T-helper 1 cell (primary cell): ENCODE measurements around the gene SERPINB12.

Experiments used
- DNase-seq, 5 donors: peaks; one replicate each; pipeline ENCODE4 v3.0.0-alpha.2; 2012 to 2020
- total RNA-seq, 4 donors: gene quantifications; one replicate each; lab custom pipeline; 2026; lab: John Stamatoyannopoulos, UW

SERPINB12 gene, protein sequence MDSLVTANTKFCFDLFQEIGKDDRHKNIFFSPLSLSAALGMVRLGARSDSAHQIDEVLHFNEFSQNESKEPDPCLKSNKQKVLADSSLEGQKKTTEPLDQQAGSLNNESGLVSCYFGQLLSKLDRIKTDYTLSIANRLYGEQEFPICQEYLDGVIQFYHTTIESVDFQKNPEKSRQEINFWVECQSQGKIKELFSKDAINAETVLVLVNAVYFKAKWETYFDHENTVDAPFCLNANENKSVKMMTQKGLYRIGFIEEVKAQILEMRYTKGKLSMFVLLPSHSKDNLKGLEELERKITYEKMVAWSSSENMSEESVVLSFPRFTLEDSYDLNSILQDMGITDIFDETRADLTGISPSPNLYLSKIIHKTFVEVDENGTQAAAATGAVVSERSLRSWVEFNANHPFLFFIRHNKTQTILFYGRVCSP
- total RNA-seq = 0 reads per million in 4 donors

DNA sequence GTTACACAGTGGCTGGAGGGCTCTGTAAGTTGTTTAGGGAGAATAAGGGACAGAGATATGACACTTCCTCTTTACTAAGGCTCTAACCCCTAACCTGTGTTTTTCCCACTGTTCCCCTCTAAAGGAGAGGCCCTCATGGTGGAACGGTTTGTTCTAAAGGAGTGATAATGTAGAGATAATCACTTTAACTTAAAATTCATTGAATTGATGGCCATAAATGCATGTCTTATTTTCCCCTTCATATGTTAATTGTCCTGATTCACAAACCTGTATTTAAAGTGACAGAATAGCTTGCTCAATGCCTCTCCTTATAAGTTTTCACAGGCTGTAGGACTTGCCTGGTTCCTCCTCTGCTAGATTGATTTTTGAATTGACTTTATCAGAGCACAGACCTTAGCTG is at the start of gene SERPINB12:
TSS of gene SERPINB12 (plus strand) at position 301 of the 400 bp plus-strand sequence. CDS start 13,791 bp downstream, outside the sequence.
- no peak for DNase-seq

DNA sequence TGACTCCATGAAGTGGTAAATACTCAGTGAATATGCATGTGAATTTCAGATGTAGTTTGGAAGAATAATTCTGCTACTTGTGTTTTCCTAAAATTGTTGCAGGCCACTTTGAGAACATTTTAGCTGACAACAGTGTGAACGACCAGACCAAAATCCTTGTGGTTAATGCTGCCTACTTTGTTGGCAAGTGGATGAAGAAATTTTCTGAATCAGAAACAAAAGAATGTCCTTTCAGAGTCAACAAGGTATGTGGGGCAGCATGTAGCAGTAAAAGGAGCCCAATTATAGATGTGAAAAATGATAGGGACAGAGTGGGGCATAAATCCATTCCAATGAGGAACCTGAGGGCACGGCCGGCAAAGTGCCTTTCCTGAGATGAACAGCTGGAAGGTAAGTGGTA is 49.3 kb upstream of the SERPINB12 start:
- no peak for DNase-seq

DNA sequence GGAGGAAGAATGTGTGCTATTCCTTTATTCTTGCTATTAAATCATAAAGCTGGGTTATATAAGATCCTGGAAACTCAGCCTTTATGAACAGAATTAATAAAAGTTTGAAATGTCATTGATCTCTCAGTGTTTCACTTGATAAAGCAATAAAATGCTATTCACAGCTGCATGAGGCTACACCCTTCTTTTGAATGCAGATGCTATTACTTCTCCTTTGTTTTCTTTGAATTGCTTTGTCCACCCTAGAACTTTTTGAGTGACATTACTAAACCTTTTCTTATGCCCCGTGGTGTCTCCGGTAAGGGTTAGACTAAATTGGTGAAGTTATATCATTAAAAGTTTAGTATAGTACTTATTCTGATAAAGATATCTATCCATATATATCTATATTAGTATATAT is 46.5 kb upstream of the SERPINB12 start:
- no peak for DNase-seq

DNA sequence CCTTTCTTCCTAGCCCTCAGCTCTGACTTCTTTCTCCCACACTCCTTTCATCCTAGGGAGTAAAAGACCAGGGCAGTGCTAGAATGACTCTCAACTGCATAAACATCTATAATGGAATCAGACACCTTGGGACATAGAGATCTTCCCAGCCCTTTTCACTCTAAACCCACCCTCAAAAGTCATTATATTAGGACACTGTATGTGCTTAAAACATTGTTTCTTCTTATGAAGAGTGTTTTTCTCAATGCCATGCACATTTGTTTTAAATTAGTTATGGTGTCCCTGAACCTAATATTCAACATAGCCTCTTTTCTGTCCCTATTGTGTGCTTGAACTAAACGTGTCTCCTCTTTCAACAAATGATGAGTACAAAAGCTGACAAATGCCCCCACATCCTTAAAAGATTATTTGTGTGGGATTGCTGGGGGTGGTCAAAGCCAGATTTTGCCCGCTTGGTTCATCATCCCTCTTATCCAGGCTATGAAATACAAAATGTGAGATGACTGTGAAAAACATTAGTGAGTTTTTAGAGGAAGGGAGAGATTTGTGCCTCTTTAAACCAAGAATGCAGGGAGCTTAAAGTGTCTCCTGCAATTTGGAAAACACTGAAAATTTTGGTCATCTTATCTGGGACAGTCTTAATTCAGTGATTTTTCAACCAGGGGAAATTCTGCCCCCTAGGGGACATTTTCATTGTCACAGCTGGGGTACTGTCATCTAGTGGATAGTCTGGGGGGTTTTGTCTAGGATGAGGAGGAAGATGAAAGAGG is 36.4 kb upstream of the SERPINB12 start:
- peak in 1 of 5 donors; percentile 6 for DNase-seq

DNA sequence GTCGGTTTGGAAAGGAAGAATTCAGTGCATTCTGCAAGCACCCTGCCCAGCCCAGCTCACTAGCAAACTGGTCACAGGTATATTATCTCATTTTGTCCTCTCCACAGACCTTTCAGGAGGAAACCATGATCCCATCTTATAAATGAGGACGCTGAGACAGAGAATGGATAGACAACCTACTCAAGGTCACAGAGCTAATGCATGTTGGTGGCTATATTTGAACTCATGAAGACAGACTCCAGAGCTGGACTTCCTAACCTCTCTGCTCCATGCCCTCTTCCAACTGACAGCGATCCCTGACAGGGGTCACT is 35.9 kb upstream of the SERPINB12 start:
- no peak for DNase-seq

DNA sequence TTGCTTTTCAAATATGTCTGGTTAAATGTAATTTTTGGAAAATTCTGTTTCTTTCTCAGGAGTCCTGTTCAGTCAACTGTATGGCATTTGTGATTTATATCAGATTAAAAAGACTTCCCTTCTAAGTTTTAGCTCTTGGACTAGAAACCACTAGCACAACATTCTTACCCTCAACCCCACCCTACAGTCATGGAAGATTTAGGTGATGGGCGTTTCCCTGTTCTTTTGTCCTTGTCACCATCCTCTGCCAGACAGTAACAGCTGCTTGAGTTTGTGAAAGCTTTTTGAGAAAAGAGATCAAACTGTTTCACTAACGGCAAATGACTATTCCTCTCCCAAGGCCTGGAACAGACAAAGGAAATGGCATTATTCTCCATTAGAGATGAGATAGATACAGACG is 33.6 kb upstream of the SERPINB12 start:
- no peak for DNase-seq

DNA sequence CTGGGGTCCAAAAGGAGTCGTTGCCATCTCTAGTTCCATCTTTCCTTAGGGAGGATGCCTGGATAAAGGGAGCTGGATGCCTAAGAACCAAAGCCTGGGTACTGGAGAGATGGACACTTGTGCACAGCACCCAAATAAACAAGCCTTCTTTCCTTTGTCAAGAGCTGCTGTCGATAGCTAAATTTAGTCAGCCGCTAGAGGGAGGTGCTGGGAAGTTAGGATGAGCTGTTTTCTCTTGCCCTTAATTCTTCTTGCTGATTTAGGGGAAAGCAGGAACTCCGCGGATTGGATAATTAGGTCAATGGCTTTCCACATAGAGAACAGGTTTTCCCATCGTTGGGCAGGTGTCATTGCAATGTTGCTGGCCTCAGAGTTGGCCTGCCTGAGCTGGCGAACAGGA is 30.9 kb upstream of the SERPINB12 start:
- no peak for DNase-seq

DNA sequence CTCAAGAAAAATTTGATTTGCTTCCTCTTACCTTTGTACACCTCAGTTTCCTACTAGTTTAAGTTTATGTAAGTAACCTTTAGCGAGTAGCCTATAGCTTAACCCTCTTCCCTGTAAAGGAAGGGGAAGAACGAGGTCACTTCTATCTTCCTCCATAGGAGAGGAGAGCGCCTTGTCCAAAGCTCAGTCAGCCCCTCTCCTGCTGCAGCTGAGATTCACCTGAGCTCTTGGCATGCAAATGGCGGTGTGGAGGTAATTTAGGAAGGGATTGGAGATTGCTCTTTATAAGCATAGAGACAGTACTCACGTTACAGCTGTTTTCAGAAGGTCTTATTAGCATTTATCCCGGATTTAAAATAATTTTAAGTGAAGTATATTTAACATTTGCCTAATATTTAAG is 27.8 kb upstream of the SERPINB12 start:
- no peak for DNase-seq

DNA sequence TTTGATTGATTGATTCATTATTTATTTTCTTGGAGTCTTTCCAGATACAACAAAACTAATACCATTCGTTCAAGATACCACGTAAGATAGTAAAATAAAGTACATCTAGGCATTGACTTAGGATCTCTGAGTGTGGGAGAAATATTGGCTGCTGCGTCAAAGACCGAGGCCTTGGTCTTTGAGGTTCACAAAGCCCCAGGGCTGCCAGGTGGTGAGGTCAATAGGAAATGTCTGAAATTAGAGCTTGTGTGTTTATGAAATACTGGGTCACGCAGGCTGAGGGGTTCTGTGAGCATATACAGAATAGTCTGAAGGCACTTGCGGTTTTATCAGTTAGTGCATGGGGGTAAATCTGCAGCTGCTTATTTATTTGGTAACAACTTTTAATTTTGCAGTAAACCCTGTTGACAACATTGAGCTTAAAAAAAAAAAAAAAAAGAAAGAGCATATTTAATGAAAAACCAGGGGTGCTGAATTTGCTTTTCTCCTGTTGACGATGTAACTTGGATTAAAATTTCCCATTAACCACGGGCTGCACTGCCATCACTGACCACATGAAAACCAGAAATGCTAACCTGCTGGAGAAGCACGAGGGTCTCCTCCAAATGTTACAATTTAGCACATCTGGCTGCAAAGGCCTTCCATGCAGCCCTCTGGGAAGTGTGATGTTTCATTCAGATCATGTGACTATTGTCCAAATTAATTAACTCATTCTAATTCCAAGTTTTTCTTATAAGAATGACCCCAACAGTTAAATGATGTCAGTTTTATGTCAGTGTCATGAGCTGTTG is 27.1 kb upstream of the SERPINB12 start:
- no peak for DNase-seq

DNA sequence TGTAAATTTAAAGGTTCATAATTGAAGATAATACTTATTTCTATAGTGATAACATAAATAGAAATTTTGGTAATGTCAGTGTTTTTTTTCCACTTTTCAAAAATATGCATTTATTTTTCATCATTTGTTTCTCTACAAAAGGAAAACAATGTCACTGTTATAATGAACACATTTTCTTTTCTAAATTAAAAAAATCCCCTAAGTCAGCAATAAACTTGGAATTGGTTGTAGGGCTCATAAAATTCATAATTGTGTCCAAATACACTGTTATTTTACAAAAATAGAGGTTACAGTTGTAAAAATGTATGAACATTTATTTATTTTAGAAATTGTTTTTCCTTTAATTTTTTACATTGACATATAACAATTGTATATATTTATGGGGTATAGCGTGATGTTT is 26.4 kb upstream of the SERPINB12 start:
- no peak for DNase-seq

DNA sequence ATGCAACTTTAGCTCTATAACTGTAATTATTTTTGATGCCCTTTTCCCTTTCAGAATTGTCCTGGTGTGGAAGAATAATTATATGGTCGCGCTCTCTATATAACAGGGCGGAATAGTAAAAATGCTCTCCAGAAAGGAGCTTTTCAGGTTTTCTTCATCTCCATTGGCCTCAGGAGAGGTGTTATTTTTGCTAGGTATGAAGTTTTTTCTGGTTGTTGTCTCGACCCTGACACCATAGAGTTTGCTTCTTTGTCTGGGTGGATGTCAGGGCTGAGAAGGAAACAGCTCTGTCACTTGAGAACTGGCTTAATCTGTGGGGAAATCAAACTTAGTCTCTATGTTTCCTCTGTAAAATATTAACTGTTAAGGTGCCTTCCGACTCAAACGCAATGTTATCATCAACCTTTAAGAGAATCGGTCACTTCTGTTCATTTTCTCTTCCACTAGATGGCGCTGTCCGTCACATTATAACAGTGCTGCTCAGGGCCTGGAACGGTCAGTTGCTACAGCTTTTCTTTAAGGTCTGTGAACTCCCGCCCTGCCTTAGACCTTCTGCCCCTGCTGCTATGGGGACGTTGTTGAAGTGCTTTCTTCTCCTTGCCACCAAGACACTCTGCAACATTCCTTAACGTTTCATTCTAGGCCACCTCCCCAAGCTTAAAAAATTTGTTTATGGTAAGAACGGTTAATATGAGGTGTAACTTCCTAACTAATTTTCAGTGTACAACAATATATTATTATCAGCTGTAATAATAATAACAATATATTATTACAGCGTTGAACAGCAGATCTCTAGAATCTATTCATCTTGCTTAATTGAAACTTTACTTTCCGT is 23.8 kb upstream of the SERPINB12 start:
- DNase-seq = peak in 4 of 5 donors; percentile 24 to 64 (median 40)

DNA sequence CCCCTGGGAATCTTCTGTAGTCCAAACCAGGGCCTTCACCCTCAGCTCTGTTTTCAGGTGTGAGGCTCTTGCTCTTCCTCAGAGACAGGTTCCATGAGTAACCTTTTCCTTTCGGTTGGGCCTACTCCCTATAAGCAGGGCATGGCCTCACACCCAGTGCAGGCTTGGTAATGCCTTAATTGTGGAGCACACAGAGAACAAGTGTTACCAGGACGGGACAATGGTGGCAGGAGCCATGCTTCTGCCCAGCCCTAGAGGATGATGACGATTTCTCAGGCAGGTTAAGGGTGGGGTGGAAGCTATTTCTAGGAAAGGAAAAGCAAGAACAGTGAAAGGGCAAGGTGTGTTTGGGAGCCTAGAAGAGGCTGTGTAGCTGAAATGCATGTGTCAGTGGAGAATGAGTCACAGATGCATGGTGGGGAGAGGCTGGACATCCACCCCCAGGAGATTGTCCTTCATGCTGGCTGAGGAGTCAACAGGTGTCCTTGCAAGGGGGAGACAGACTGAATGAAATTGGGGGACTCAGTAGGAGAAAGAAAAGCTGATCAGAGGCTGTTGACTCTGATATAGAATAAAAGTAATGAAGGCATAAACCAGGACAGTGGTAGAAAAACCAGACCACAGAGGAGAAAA is 22.0 kb upstream of the SERPINB12 start:
- DNase-seq = no peak

DNA sequence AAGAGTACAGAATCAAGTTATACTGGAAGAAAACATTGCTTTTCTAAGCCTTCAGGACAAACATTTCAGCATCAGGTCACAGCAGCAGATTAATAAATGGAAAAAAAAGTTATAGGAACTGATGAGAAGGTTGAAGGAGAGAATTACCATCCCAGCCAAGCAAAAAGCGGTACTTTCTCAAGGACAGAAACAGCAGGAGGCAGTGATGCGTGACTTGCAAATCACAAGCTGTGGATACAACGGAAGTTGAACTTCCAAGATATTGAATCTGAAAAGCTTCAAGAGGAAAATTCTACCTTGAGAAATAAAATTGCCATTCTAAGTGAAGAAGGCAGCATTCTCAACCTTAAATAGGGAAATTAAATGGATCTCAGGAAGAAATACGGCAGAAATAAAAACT is 18.5 kb upstream of the SERPINB12 start:
- DNase-seq = no peak

DNA sequence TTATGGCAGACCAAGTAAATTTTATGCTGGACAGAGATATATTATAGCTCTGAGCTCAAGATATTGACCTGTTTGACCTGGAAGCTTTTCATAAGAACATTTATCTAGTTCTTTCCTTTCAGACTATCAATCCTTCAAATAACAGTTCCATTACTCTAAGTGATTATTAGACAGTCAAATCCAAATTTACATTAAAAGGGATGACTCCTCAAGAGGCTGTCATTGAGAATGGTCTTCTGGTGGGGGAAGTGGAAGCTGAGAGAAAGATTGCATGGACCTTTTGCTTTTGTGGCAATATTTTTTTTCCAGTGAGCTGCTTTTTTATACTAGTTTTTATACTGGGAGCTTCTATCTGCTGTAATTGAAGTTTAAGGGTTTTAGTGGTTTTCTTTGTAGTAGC is 14.9 kb upstream of the SERPINB12 start:
- DNase-seq = no peak

DNA sequence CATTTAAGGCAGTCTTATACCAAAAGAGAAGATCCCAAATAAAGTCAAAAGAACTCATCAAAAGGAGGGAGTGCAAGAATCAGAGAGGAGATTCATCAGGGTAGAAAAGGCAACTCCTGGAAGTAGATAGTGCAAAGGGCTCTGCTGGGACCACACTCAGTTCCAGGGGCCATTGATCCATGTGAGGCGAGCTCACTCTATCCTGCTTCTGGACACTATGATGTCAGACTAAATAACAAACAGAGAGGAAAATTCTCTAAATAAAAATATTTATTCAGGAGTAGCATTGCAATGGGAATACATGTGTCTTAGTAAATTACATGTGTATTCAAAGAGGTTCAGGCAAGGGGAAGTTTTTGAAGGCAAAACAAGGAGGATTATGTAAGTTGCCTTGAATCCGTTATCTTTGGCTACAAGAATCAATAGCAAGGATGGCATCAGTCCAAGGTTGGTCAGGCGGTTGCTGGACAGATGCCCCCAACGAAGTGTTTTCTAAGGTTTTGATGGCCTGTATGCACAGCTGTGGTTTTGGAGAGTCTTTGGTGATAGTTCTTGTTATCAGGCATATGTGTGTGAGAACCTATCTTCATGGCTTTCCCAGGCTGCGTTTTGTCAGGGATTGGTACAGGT is 13.2 kb upstream of the SERPINB12 start:
- no peak for DNase-seq

DNA sequence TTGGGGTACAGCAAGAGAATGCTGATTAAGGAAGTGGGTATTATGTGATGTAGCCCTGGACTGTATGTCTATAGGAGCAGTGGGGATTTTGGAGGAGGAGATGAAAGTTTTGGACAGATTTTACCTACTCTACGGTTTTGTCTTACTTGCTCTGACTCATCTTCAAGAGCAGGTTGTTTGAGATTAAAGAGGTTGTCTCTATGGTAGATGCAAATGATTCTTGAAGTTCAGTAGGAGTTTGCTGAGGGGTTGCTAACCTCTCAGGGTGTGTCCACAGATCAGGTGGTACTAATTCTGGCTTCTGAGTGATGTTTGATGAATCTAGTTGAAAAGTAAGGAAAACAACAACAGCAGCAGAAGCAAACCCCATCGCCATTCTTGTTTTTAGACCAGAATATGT is 9.7 kb upstream of the SERPINB12 start:
- DNase-seq = no peak

DNA sequence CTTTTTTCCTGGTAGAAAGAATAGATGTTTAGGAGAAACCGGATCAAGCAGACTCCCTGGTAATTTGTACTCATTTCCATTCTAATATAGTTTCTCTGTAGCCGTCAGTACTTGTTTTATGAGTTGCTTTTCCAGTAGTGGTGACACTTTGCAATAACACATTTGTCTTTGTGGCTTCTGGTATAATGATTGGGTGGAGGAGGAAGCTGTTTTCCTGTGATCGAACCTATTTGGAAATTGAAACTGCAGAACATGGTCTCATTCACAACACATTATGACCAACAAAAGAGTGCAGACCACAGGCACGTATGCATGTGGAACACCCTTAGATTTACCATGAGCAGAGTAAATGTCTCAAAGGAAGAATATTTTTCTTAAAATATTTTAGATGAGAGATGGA is 7.6 kb upstream of the SERPINB12 start:
- DNase-seq = peak in 1 of 5 donors; percentile 33

DNA sequence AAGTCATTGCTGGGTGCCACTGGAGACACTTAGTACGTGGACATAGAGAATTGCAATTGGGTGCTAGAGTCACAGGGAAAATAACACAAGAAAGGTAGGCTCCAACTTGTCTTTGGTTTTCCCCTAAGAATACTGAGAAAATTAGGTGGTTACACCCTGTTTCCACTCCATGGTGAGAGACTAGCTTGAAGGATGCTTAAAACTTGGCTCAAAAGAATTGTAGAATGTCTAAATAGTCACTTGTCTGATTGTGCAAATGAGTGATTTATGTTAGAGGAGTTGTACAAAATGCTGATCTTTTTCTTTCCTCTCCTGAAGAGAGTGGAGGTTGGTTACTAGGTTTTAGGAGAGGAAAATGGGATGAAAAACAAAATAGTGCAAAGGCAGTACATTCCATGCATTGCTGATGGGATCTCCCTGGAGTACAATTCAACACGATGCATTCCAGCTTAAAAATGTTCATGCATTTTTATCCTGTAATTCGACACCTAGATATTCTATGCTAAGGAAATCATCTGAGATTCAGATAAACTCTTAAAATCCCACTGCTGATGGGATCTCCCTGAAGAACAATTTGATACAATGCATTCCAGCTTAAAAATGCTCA is 2.2 kb upstream of the SERPINB12 start:
- no peak for DNase-seq

DNA sequence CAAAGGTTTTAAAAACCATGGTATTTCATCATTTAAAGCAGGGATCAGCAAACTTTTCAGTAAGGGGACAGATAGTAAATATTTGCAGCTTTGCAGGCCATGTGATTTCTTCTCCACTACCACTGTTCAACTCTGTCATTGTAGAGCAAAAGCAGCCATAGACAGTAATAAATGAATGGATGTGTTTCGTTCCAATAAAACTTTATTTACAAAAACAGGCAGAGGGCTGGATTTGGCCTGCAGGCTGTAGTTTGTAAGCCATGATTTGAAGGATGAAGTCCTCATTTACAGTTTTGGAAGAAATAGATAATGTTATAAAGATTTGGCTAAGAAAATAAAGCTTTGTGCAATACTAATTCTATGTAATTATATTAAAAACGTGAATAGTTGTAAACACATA is 1.8 kb downstream of the SERPINB12 start:
- no peak for DNase-seq

DNA sequence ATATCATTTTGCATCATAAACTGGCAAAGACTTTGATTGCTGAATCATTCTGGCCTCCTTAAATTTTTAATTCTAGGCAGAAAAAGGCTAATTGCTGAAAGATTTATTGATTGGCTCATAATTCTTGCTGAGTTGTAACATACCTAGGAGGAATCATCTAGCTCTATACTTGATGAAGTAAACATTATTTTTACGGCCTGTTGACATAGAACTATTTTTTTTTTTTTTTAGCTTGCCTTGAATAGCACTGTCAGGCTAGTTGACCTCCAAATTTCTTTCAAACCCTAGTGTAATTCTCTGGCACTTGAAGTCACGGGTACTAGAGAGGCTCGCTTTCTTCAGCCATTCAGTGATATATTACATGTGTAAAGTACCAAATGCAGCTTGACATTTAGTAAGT is 2.8 kb downstream of the SERPINB12 start:
- no peak for DNase-seq

DNA sequence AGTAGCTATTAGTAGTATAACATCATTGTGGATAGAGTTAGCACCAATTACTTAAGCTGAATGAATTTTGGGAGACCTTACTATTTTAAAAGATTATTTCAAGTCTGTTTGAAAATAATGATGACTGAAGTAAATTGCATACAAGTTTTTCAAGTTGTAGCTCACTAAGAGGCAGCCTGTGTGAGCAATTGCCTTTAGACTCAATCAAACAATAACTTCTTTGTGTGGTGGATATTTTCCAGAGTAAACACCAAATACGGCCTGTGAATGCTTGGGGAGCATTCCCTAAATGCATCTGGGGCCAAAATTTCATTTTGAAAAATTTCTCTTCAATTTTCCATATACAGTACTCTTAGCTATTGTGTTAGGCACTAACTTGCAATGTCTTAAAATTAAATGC is 7.9 kb downstream of the SERPINB12 start:
- no peak for DNase-seq
